CD4-positive, alpha-beta T cell treated with Interleukin-2 at 100 ng/mL for 4 hours (primary cell): ENCODE data around the gene GRID1.
"Not testable (repeated sequence)": the region's sequence is repeated elsewhere in the genome, so short reads cannot be mapped to it uniquely, and the experiment has no call there.

ENCODE experiments used
- DNase-seq: peaks from one replicate; pipeline ENCODE4 v3.0.0-alpha.2; 2020; ENCODE audit warnings: low spot score

The GRID1 gene

GRCh38 chr10:86391986-86392722 lies 25.6 kb upstream of the GRID1 start:
- no peak for DNase-seq

- DNase-seq: no peak
These were observed 24.7 kb upstream of the GRID1 start for GRCh38 chr10:86391236-86391840.

GRCh38 chr10:86390337-86391120 lies 23.9 kb upstream of the GRID1 start:
- no peak for DNase-seq

- DNase-seq: no peak
These were observed 23.0 kb upstream of the GRID1 start for GRCh38 chr10:86389441-86390193.

- DNase-seq: not testable (repeated sequence)
These were observed 22.5 kb upstream of the GRID1 start for GRCh38 chr10:86389109-86389440.

GRCh38 chr10:86388119-86388704 lies 21.6 kb upstream of the GRID1 start:
- no peak for DNase-seq

- DNase-seq: no peak
These were observed 20.7 kb upstream of the GRID1 start for GRCh38 chr10:86387178-86387794.

- DNase-seq: no peak
These were observed 19.2 kb upstream of the GRID1 start for GRCh38 chr10:86385806-86386205.

- no peak for DNase-seq
These were observed 11.2 kb upstream of the GRID1 start for GRCh38 chr10:86377797-86378146.

GRCh38 chr10:86376852-86377796 lies 10.5 kb upstream of the GRID1 start:
- peak; percentile 82 for DNase-seq

- no peak for DNase-seq
These were observed 9.8 kb upstream of the GRID1 start for GRCh38 chr10:86376403-86376802.

- DNase-seq: no peak
These were observed 8.6 kb upstream of the GRID1 start for GRCh38 chr10:86375204-86375603.

GRCh38 chr10:86374664-86375063 lies 8.1 kb upstream of the GRID1 start:
- no peak for DNase-seq

GRCh38 chr10:86373828-86374227 lies 7.2 kb upstream of the GRID1 start:
- DNase-seq: no peak

- no peak for DNase-seq
These were observed 6.7 kb upstream of the GRID1 start for GRCh38 chr10:86373251-86373650.

- DNase-seq: no peak
These were observed 6.2 kb upstream of the GRID1 start for GRCh38 chr10:86372784-86373239.

GRCh38 chr10:86372119-86372783 lies 5.7 kb upstream of the GRID1 start:
- no peak for DNase-seq

- DNase-seq: no peak
These were observed 5.1 kb upstream of the GRID1 start for GRCh38 chr10:86371691-86372090.

- DNase-seq: no peak
These were observed 4.5 kb upstream of the GRID1 start for GRCh38 chr10:86371116-86371515.

GRCh38 chr10:86370006-86370585 lies 3.5 kb upstream of the GRID1 start:
- no peak for DNase-seq
